Body of pancreas (tissue), 4 donors: ENCODE data around the gene GPX1. TPM values are rescaled to one million over a fixed set of nuclear protein-coding genes. Genes with fewer than 3 reads are reported as not detected.
"Not testable (repeated sequence)": the region's sequence is repeated elsewhere in the genome, so short reads cannot be mapped to it uniquely, and the experiment has no call there.

Experiments
- ATAC-seq: fragments of 150-250 bp; one replicate; pipeline ENCODE4 v1.9.1; 2016
- DNase-seq, 4 donors: peaks; one replicate each; pipeline ENCODE4 v3.0.0-alpha.2; 2019
- H3K27ac ChIP-seq, 4 donors: fragments of 200-600 bp; sonication (generic); 1 replicate in 3 of 4; 2 replicates in 1 of 4; pipeline versions ENCODE4 v1.5.1 to v1.6.1; 2016 to 2019; ENCODE audit warnings: mild to moderate bottlenecking in 1 of 4, mixed read lengths in 1 of 4, moderate library complexity in 1 of 4
- H3K27me3 ChIP-seq, 2 donors: fragments of 200-600 bp; sonication (generic); one replicate each; pipeline ENCODE4 v1.6.0; 2016; ENCODE audit warnings: mild to moderate bottlenecking in 1 of 2
- H3K36me3 ChIP-seq, 2 donors: fragments of 200-600 bp; sonication (generic); replicated peaks in 1 of 2; 2 replicates each; pipeline ENCODE4 v1.5.1; 2016; ENCODE audit warnings: low read depth in 2 of 2; ENCODE audit not compliant: insufficient read depth in 1 of 2
- H3K4me1 ChIP-seq: fragments of 200-600 bp; sonication (generic); one replicate; pipeline ENCODE4 v1.6.0; 2016
- H3K4me3 ChIP-seq, 2 donors: fragments of 200-600 bp; sonication (generic); 1 replicate in 1 of 2; 2 replicates in 1 of 2; pipeline ENCODE4 v1.5.1; 2016 to 2019
- H3K9me3 ChIP-seq, 3 donors: fragments of 200-600 bp; sonication (generic); 1 replicate in 2 of 3; 2 replicates in 1 of 3; pipeline ENCODE4 v1.5.1; 2016
- POLR2A ChIP-seq, 3 donors: fragments of 450-650 bp; IDR thresholded peaks; one replicate each; pipeline ENCODE4 v1.6.1; 2016; ENCODE audit warnings: antibody characterized with exemption in 3 of 3, mild to moderate bottlenecking in 2 of 3
- whole genome bisulfite sequencing, 2 donors: methylation state at CpG; one replicate each; pipeline ENCODE4 v1.1.5; 2017; 5-methylcytosine and 5-hydroxymethylcytosine counted together
- intact Hi-C: fragments of 100-400 bp; cut with DNase I; formaldehyde crosslinking; loops from one replicate; pipeline ENCODE4 v1.15.1; 2023
- total RNA-seq, 2 donors: library from RNA; depleted of rRNA; stranded (reverse); fragments of >200 nt; gene quantifications; one replicate each; pipeline ENCODE4 v1.1.0, GENCODE V29; 2016
- TF ChIP-seq, protein P1 (sequence below), 7 experiments: fragments of 450-650 bp in 4 of 7; fragments of 200-600 bp in 3 of 7; sonication (generic) in 3 of 7; IDR thresholded peaks; one replicate each; pipeline ENCODE4 v1.5.1; 2016 to 2019; ENCODE audit warnings: antibody characterized with exemption in 7 of 7

GPX1 gene
- total RNA-seq, 2 donors from 2014 or later: 150 to 246 TPM

DNA sequence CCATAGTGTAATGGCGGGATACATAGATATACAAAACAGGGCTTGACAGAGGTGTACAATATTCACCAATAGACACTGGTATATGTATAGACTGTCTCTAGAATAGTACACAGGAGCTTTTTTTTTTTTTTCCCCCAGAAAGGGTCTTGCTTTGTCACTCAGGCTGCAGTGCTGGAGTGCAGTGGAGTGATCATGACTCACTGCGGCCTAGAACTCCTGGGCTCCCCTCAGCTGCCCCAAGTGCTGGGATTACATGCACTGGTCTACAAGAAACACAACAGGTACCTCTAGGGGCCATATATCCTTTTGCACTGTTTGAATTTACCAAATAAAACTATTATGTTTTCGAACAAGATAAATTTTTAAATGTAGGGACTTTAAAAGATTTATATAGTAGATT, 41.3 kb upstream of the GPX1 start:
- intact Hi-C loops: no loop called here
- 93 to 98% methylated on average over 3 of the region's 3 CpGs for WGBS, 2 donors
- H3K4me3 ChIP-seq: no peak overlapping the region
- no peaks in the 10 kb centered on the region for H3K27me3 ChIP-seq
- H3K27ac ChIP-seq: no peak overlapping the region
- H3K4me1 ChIP-seq: peaks cover 10% of the 10 kb centered on the region
- TF ChIP-seq, protein P1, sequence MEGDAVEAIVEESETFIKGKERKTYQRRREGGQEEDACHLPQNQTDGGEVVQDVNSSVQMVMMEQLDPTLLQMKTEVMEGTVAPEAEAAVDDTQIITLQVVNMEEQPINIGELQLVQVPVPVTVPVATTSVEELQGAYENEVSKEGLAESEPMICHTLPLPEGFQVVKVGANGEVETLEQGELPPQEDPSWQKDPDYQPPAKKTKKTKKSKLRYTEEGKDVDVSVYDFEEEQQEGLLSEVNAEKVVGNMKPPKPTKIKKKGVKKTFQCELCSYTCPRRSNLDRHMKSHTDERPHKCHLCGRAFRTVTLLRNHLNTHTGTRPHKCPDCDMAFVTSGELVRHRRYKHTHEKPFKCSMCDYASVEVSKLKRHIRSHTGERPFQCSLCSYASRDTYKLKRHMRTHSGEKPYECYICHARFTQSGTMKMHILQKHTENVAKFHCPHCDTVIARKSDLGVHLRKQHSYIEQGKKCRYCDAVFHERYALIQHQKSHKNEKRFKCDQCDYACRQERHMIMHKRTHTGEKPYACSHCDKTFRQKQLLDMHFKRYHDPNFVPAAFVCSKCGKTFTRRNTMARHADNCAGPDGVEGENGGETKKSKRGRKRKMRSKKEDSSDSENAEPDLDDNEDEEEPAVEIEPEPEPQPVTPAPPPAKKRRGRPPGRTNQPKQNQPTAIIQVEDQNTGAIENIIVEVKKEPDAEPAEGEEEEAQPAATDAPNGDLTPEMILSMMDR (IDR thresholded peaks at IDR 0.05): no peak
- no peak for TF ChIP-seq POLR2A (IDR thresholded peaks at IDR 0.05)
- DNase-seq: no peak
- ATAC-seq: no peak
- no peaks in the 10 kb centered on the region for H3K9me3 ChIP-seq
- peaks cover 0 to 3% of the 10 kb centered on the region in 2 donors for H3K36me3 ChIP-seq

DNA sequence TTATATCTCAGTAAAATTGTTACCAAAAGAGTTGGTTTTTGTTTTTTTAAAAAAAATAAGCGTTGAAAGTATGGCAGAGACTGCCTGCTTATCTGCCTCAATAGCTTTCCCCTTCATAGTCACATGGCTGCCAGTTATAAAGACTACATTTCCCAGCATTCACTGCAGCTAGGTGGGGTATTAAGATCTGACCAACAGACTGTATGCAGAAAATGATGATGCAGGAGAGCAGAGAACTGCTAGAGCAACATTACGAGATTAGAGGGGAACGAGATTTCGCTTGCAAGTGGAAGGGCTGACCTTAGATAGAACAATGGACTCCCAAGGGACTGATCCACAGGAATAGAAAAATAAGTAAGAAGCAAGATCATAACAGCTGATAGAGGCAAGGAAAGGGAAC, 39.3 kb upstream of the GPX1 start:
- intact Hi-C loops: no loop called here
- no peak overlapping the region for H3K4me3 ChIP-seq
- ATAC-seq (peak; percentile 18), DNase-seq (no peak)
- no peaks in the 10 kb centered on the region for H3K27me3 ChIP-seq
- peaks cover 0 to 3% of the 10 kb centered on the region in 2 donors for H3K36me3 ChIP-seq
- no peak for TF ChIP-seq POLR2A (IDR thresholded peaks at IDR 0.05)
- TF ChIP-seq, protein P1 (IDR thresholded peaks at IDR 0.05): no peak
- no peaks in the 10 kb centered on the region for H3K9me3 ChIP-seq
- H3K27ac ChIP-seq: no peak overlapping the region
- peaks cover 10% of the 10 kb centered on the region for H3K4me1 ChIP-seq
- 61 to 76% methylated on average over 4 of the region's 4 CpGs for WGBS, 2 donors

DNA sequence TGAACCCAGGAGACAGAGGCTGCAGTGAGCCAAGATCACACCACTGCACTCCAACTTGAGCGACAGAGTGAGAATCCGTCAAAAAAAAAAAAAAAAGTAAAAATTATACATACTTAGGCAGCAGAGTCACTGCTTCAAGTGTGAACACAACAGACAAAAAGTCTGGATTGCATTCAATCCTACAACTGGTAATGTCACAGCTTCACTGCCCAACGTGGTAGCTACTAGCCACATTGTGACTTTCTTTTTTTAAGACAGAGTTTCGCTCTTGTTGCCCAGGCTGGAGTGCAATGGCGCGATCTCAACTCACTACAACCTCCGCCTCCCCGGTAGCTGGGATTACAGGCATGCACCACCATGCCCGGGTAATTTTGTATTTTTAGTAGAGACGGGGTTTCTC, 33.2 kb upstream of the GPX1 start:
- H3K36me3 ChIP-seq, H3K4me1 ChIP-seq, H3K9me3 ChIP-seq, H3K27me3 ChIP-seq, H3K27ac ChIP-seq, DNase-seq, ATAC-seq, intact Hi-C loops, H3K4me3 ChIP-seq: not testable (repeated sequence)
- WGBS, 2 donors: 87 to 91% methylated on average over 10 of the region's 10 CpGs

DNA sequence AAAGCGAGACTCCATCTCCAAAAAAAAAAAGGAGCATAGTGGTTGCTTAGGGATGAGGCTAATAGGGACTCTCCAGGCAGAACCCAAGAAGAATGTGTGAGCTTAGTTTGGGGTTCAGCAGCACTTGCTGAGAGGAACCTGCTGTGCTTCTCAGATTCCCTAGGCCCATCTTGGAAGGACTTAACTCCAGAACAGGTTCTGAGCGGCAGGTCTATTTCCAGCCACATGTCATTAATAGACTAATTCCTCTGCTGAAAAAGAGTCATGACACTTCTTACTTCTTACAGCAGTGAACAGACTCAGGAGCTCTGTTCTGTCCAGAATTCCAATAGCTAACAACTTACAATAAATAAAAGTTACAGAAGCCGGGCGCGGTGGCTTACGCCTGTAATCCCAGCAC, 31.1 kb upstream of the GPX1 start:
- H3K4me1 ChIP-seq: peaks cover 5% of the 10 kb centered on the region
- ATAC-seq (no peak), DNase-seq (no peak)
- intact Hi-C loops: no loop called here
- TF ChIP-seq, protein P1 (IDR thresholded peaks at IDR 0.05): no peak
- TF ChIP-seq POLR2A (IDR thresholded peaks at IDR 0.05): no peak
- H3K4me3 ChIP-seq: no peak overlapping the region
- no peak overlapping the region for H3K27ac ChIP-seq
- no peaks in the 10 kb centered on the region for H3K36me3 ChIP-seq
- 91 to 98% methylated on average over 6 of the region's 6 CpGs for WGBS, 2 donors
- no peaks in the 10 kb centered on the region for H3K27me3 ChIP-seq
- H3K9me3 ChIP-seq: no peaks in the 10 kb centered on the region

DNA sequence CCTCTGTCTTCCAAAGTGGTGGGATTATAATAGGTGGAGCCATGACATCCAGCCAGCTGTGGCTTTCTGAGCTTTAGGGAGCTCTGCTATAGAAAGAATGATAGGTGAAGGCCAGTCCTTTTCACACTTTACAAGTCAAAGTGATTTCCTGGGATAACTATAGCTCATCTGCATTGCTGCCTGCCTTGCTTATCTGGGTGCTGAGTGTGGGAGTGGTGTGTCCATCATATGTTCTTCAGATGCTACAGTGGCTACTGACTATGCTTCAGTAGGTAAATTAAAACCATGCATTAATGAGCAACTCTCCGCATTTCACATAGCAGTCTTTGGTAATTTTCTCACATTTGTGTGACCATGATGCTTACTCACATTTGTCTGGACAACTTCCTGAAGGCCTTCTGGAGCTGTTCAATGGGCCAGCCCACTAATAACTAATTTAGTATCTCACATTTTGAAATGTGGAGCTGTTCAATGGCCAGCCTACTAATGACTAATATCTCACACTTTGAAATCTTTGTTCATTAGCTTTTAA, 30.2 kb upstream of the GPX1 start:
- H3K27me3 ChIP-seq: no peaks in the 10 kb centered on the region
- intact Hi-C loops: no loop called here
- no peak for TF ChIP-seq POLR2A (IDR thresholded peaks at IDR 0.05)
- TF ChIP-seq, protein P1 (IDR thresholded peaks at IDR 0.05): no peak
- no peaks in the 10 kb centered on the region for H3K36me3 ChIP-seq
- 84 to 100% methylated on average over 1 of the region's 1 CpG for WGBS, 2 donors
- ATAC-seq (no peak), DNase-seq (no peak)
- no peaks in the 10 kb centered on the region for H3K9me3 ChIP-seq
- H3K4me1 ChIP-seq: peaks cover 9% of the 10 kb centered on the region
- H3K27ac ChIP-seq: no peak overlapping the region
- no peak overlapping the region for H3K4me3 ChIP-seq
